Thoracic aorta (tissue), 2 donors: ENCODE measurements around the gene CAPN7. TPM values are rescaled to one million over a fixed set of nuclear protein-coding genes. Genes with fewer than 3 reads are reported as not detected.
"Not testable (repeated sequence)": the region's sequence is repeated elsewhere in the genome, so short reads cannot be mapped to it uniquely, and the experiment has no call there.

ENCODE experiments used
- ATAC-seq: fragments of 150-250 bp; one replicate; pipeline ENCODE4 v1.8.0; 2017; ENCODE audit warnings: low read depth; ENCODE audit not compliant: insufficient number of reproducible peaks, low FRiP score
- DNase-seq: peaks from one replicate; pipeline ENCODE4 v3.0.0-alpha.2; 2020; ENCODE audit warnings: low spot score
- H3K27ac ChIP-seq, 2 donors: fragments of 200-600 bp; sonication (generic); 1 replicate in 1 of 2; 2 replicates in 1 of 2; pipeline ENCODE4 v1.5.1; 2016; ENCODE audit warnings: mild to moderate bottlenecking in 2 of 2, moderate library complexity in 2 of 2
- H3K27me3 ChIP-seq: fragments of 200-600 bp; sonication (generic); replicated peaks from 2 replicates; pipeline ENCODE4 v1.6.0; 2016; ENCODE audit warnings: mild to moderate bottlenecking; ENCODE audit not compliant: insufficient read depth
- H3K36me3 ChIP-seq: fragments of 200-600 bp; sonication (generic); one replicate; pipeline ENCODE4 v1.5.1; 2016
- H3K4me1 ChIP-seq, 2 donors: fragments of 200-600 bp; sonication (generic); 1 replicate in 1 of 2; 2 replicates in 1 of 2; pipeline versions ENCODE4 v1.5.1 to v1.6.0; 2016; ENCODE audit warnings: low read depth in 2 of 2, mild to moderate bottlenecking in 1 of 2; ENCODE audit not compliant: control insufficient read depth in 1 of 2
- H3K4me3 ChIP-seq: fragments of 200-600 bp; sonication (generic); 2 replicates; pipeline ENCODE4 v1.5.1; 2016; ENCODE audit warnings: mild to moderate bottlenecking
- H3K9me3 ChIP-seq: fragments of 200-600 bp; sonication (generic); 2 replicates; pipeline ENCODE4 v1.5.1; 2016
- CTCF ChIP-seq: fragments of 200-600 bp; sonication (generic); IDR thresholded peaks from one replicate; pipeline ENCODE4 v1.5.1; 2019; ENCODE audit warnings: antibody characterized with exemption
- total RNA-seq, 2 donors: library from RNA; depleted of rRNA; stranded (reverse); fragments of >200 nt; gene quantifications; one replicate each; pipeline versions ENCODE4 v1.1.0 to v1.2.3, GENCODE V29; 2016

CAPN7 gene
- 10 to 100 TPM; 40.1 to 73.8 TPM for total RNA-seq

DNA sequence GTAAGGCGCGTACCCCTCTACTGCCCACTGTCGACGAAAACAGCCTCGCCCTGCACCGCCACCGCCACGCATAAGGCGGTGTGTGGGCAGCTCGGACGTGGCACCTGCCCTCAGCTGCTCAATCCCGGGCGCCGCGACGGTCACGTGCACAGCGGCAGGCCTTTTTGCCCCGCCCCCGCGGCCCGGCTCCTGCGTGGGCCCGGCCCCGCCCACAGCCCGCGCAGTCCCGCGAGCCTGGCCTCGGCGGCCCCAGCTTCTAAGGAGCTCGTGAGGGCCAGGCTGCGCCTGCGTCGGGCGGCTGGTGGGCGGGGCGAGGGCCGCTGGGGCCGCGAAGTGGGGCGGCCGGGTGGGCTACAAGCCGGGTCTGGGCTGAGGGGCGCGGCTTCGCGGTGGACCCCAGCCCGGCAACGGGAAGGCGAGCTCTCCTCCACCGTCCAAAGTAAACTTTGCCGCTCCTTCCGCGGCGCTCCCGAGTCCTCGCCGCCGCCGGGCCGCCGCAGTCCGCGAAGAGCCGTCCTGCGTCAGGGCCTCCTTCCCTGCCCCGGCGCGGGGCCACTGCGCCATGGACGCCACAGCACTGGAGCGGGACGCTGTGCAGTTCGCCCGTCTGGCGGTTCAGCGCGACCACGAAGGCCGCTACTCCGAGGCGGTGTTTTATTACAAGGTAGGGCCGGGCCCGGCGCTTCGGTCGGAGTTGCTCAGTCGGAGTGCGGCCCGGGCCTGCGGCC, at the start of gene CAPN7:
Gene CAPN7 (plus strand): TSS at position 313 of the 728 bp plus-strand sequence. CDS start 250 bp downstream, at position 563.
- DNase-seq (peak; percentile 74), ATAC-seq (peak; percentile 83)
- H3K36me3 ChIP-seq: peaks cover 3% of the 10 kb centered on the region
- H3K4me1 ChIP-seq: peaks cover 16 to 33% of the 10 kb centered on the region in 2 donors
- H3K27me3 ChIP-seq: no peaks in the 10 kb centered on the region
- no peaks in the 10 kb centered on the region for H3K9me3 ChIP-seq
- H3K27ac ChIP-seq: peak within 1 kb of the TSS; percentile 92 to 97
- TF ChIP-seq CTCF: peak; percentile 50
- H3K4me3 ChIP-seq: peak within 1 kb of the TSS; percentile 93

GRCh38 chr3:15157441-15157840, 48.6 kb upstream of the CAPN7 start:
- Histone ChIP-seq H3K9me3 (no peaks in the 10 kb centered on the region), H3K27ac (no peak overlapping the region), H3K4me3 (no peak overlapping the region), H3K27me3 (no peaks in the 10 kb centered on the region), H3K4me1 (no peaks in the 10 kb centered on the region), H3K36me3 (no peaks in the 10 kb centered on the region)
- DNase-seq (no peak), ATAC-seq (no peak)
- no peak for TF ChIP-seq CTCF

DNA sequence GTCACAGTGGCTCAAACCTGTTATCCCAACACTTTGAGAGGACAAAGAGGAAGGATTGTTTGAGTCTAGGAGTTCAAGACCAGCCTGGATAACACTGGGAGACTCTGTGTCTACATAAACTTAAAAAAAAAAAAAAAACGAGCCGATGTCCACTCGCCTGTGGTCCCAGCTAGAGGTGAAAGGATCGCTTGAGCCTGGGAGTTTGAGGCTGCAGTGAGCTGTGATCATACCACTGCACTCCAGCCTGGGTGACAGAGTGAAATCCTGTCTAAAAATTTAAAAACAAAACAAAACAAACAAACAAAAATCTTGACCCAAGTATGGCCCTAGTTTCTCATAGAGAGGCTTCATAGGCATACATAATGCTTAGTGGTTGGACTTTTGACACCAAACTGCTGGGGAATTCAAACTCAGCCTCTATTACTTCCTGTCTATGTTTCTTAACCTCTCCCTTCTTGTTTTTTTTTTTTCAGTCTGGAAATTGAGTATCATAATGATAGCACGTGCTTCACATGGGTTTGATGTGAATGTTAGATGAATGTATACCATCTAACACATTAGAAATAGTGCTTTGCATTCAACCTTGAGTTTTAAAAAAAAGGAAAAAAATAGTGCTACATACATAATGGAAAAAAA, 46.4 kb upstream of the CAPN7 start:
- Histone ChIP-seq H3K4me3 (no peak overlapping the region), H3K4me1 (no peaks in the 10 kb centered on the region), H3K27me3 (no peaks in the 10 kb centered on the region), H3K9me3 (no peaks in the 10 kb centered on the region), H3K36me3 (no peaks in the 10 kb centered on the region), H3K27ac (no peak overlapping the region)
- DNase-seq (no peak), ATAC-seq (no peak)
- TF ChIP-seq CTCF: no peak

- H3K9me3 ChIP-seq: no peaks in the 10 kb centered on the region
- ATAC-seq (no peak), DNase-seq (no peak)
- no peaks in the 10 kb centered on the region for H3K27me3 ChIP-seq
- H3K4me3 ChIP-seq: no peak overlapping the region
- no peaks in the 10 kb centered on the region for H3K4me1 ChIP-seq
- no peak for TF ChIP-seq CTCF
- H3K27ac ChIP-seq: no peak overlapping the region
- no peaks in the 10 kb centered on the region for H3K36me3 ChIP-seq
These were observed 45.4 kb upstream of the CAPN7 start for GRCh38 chr3:15160662-15161061.

- Histone ChIP-seq H3K27ac (no peak overlapping the region), H3K36me3 (no peaks in the 10 kb centered on the region), H3K9me3 (no peaks in the 10 kb centered on the region), H3K27me3 (no peaks in the 10 kb centered on the region), H3K4me3 (no peak overlapping the region), H3K4me1 (no peaks in the 10 kb centered on the region)
- DNase-seq: no peak
- ATAC-seq: no peak
- no peak for TF ChIP-seq CTCF
These were observed 44.9 kb upstream of the CAPN7 start for GRCh38 chr3:15161133-15161532.

DNA sequence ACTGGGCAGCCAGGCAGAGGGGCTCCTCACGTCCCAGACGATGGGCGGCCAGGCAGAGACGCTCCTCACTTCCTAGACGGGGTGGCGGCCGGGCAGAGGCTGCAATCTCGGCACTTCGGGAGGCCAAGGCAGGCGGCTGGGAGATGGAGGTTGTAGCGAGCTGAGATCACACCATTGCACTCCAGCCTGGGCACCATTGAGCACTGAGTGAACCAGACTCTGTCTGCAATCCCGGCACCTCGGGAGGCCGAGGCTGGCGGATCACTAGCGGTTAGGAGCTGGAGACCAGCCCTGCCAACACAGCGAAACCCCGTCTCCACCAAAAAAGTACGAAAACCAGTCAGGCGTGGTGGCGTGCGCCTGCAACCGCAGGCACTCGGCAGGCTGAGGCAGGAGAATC, 42.4 kb upstream of the CAPN7 start:
- H3K27me3 ChIP-seq, H3K27ac ChIP-seq, ATAC-seq, H3K9me3 ChIP-seq, DNase-seq, H3K4me1 ChIP-seq, H3K4me3 ChIP-seq, H3K36me3 ChIP-seq: not testable (repeated sequence)
